B cell (primary cell): ENCODE measurements around the gene MYDGF. TPM values are rescaled to one million over a fixed set of nuclear protein-coding genes. Genes with fewer than 3 reads are reported as not detected.

Source experiments
- ATAC-seq: fragments of 200-7000 bp; cut with Tn5 transposase; one replicate; pipeline ENCODE4 v1.10.0; 2021; ENCODE audit warnings: low read depth, mild to moderate bottlenecking, moderate number of reproducible peaks, moderate library complexity
- CTCF ChIA-PET: fragments of 350-600 bp; sonication (Branson Sonifier 250); formaldehyde crosslinking; loops from one replicate; lab custom pipeline; 2021; ENCODE audit warnings: antibody characterized with exemption, inconsistent platforms; lab: Charles Lee
- POLR2A ChIA-PET: fragments of 350-600 bp; sonication (Branson Sonifier 250); formaldehyde crosslinking; loops from one replicate; lab custom pipeline; 2021; ENCODE audit warnings: antibody characterized with exemption; lab: Charles Lee
- DNase-seq: peaks from one replicate; pipeline ENCODE4 v3.0.0; 2013
- H2AFZ ChIP-seq: 2 replicates; pipeline ENCODE4 v1.6.1; 2012; ENCODE audit warnings: mild to moderate bottlenecking, low read depth, low read length; ENCODE audit not compliant: insufficient read depth, poor library complexity, severe bottlenecking
- H3K27ac ChIP-seq, 2 donors: 1 replicate in 1 of 2; 2 replicates in 1 of 2; pipeline ENCODE4 v1.5.1; 2012 to 2013; ENCODE audit warnings: low read length in 2 of 2, mild to moderate bottlenecking in 2 of 2, moderate library complexity in 1 of 2
- H3K27me3 ChIP-seq, 4 experiments: fragments of 200-600 bp in 1 of 4; sonication (generic) in 1 of 4; replicated peaks in 1 of 4; 1 replicate in 2 of 4; 2 replicates in 2 of 4; pipeline versions ENCODE4 v1.6.1 to v1.7.0; 2013 to 2016; ENCODE audit warnings: low read length in 3 of 4, mild to moderate bottlenecking in 2 of 4, mixed read lengths in 1 of 4, moderate library complexity in 1 of 4; ENCODE audit not compliant: insufficient read depth in 4 of 4, control insufficient read depth in 3 of 4; ENCODE audit errors: control extremely low read depth in 1 of 4
- H3K36me3 ChIP-seq, 2 experiments: replicated peaks in 1 of 2; 1 replicate in 1 of 2; 2 replicates in 1 of 2; pipeline versions ENCODE4 v1.6.1 to v1.7.1; 2013; ENCODE audit warnings: low read length in 1 of 2; ENCODE audit not compliant: insufficient read depth in 2 of 2, control insufficient read depth in 1 of 2; ENCODE audit errors: control extremely low read depth in 1 of 2, extremely low read depth in 1 of 2
- H3K4me1 ChIP-seq, 2 donors: fragments of 200-600 bp in 1 of 2; sonication (generic) in 1 of 2; 1 replicate in 1 of 2; 2 replicates in 1 of 2; pipeline versions ENCODE4 v1.5.1 to v1.6.1; 2013 to 2017; ENCODE audit warnings: low read length in 2 of 2; ENCODE audit not compliant: control insufficient read depth in 2 of 2, insufficient read depth in 2 of 2
- H3K4me2 ChIP-seq: replicated peaks from 2 replicates; pipeline ENCODE3; 2012; ENCODE audit warnings: mild to moderate bottlenecking, low read depth, low read length; ENCODE audit not compliant: poor library complexity, severe bottlenecking
- H3K4me3 ChIP-seq, 5 experiments: fragments of 200-600 bp in 1 of 5; sonication (generic) in 1 of 5; 1 replicate in 3 of 5; 2 replicates in 2 of 5; pipeline versions ENCODE4 v1.5.1 to v1.7.0; 2011 to 2016; ENCODE audit warnings: low read length in 4 of 5, mild to moderate bottlenecking in 4 of 5, low read depth in 2 of 5, control low read depth in 1 of 5, moderate library complexity in 1 of 5; ENCODE audit not compliant: insufficient read depth in 1 of 5; ENCODE audit errors: control extremely low read depth in 1 of 5, extremely low read depth in 1 of 5
- H3K79me2 ChIP-seq: fragments of 200-600 bp; sonication (generic); one replicate; pipeline ENCODE4 v1.6.0; 2016; ENCODE audit warnings: low read length; ENCODE audit not compliant: control insufficient read depth, insufficient read depth
- H3K9ac ChIP-seq: fragments of 200-600 bp; sonication (generic); 2 replicates; pipeline ENCODE4 v1.6.1; 2017; ENCODE audit warnings: mild to moderate bottlenecking, low read length, moderate library complexity
- H3K9me3 ChIP-seq, 3 donors: one replicate each; pipeline versions ENCODE4 v1.6.1 to v1.7.1; 2013; ENCODE audit warnings: low read length in 2 of 3; ENCODE audit not compliant: control insufficient read depth in 2 of 3, insufficient read depth in 1 of 3; ENCODE audit errors: control extremely low read depth in 1 of 3
- H4K20me1 ChIP-seq: 2 replicates; pipeline ENCODE4 v1.6.0; 2012; ENCODE audit warnings: mild to moderate bottlenecking, low read length; ENCODE audit not compliant: insufficient read depth, control insufficient read depth, poor library complexity, severe bottlenecking
- H3K27ac Mint-ChIP-seq: one replicate; pipeline ENCODE4 v1.8.0; 2021; ENCODE audit warnings: mixed read lengths
- H3K27me3 Mint-ChIP-seq: one replicate; pipeline ENCODE4 v1.8.0; 2021; ENCODE audit warnings: mixed read lengths
- H3K4me1 Mint-ChIP-seq: one replicate; pipeline ENCODE4 v1.8.0; 2021; ENCODE audit warnings: mixed read lengths
- H3K4me3 Mint-ChIP-seq: one replicate; pipeline ENCODE4 v1.8.0; 2021; ENCODE audit warnings: mixed read lengths
- H3K9me3 Mint-ChIP-seq: one replicate; pipeline ENCODE4 v1.8.0; 2022; ENCODE audit warnings: mixed read lengths; ENCODE audit not compliant: insufficient read depth
- EZH2 ChIP-seq: IDR thresholded peaks from 2 replicates; pipeline ENCODE4 v1.6.1; 2012; ENCODE audit warnings: borderline replicate concordance, low read depth, mild to moderate bottlenecking, moderate library complexity, low read length; ENCODE audit not compliant: insufficient read depth, poor library complexity, severe bottlenecking
- WGBS: methylation state at CpG from one replicate; pipeline ENCODE4 v1.1.5; 2013; ENCODE audit warnings: missing lambda C conversion rate; ENCODE audit not compliant: insufficient coverage; 5-methylcytosine and 5-hydroxymethylcytosine counted together
- intact Hi-C: fragments of 100-400 bp; cut with micrococcal nuclease; formaldehyde crosslinking; loops from one replicate; pipeline ENCODE4 v1.10.0; 2022
- polyA plus RNA-seq: library from polyadenylated mRNA; depleted of rRNA; stranded (reverse); fragments of >200 nt; gene quantifications from 2 replicates; pipeline ENCODE4 v1.2.3, GENCODE V29; 2012
- total RNA-seq, 2 donors: library from RNA; stranded (reverse); fragments of 120-200 nt in 1 of 2; gene quantifications; 1 replicate in 1 of 2; 2 replicates in 1 of 2; pipeline versions ENCODE4 v1.2.3 to v1.2.4, GENCODE V29; 2013 to 2022
- TF ChIP-seq, protein P1 (sequence below): fragments of 200-600 bp; IDR thresholded peaks from one replicate; pipeline ENCODE4 v1.8.0; 2022; ENCODE audit warnings: antibody characterized with exemption, mild to moderate bottlenecking

The MYDGF gene
- total and polyA plus RNA-seq, 2 donors (not counting 1 experiment from before 2014, with no cell fraction given), result 21.2 to 42.3 TPM

DNA sequence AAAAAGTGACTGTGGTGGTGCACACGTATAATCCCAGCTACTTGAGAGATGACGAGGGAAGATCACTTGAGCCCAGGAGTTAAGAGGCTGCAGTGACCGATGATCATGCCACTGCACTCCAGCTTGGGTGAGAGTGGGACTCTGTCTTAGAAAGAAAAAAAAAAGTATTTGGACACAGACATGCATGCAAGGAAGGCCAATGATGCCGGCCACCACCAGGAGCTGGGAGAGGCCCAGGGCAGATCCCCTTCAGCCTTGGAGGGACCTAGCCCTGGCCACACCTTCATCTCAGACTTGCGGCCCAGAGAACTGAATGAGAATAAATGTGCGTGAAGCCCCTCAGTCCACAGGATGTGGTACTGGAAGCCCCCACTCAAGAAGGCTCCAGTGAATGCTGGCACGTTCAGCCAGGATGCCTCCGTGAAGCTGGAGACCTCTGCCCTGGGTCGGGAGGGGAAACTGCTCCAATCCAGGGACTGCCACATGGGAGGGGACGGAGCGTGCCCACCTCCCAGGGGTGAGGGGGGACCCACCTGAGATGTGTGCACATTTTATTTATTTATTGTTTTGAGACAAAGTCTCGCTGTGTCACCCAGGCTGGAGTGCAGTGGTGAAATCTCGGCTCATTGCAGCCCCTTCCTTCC lies 16.2 kb downstream of the MYDGF start:
- no peak overlapping the region for H3K4me3 Mint-ChIP-seq
- H3K4me1 Mint-ChIP-seq, result peaks cover 9% of the 10 kb centered on the region
- TF ChIP-seq, protein P1, sequence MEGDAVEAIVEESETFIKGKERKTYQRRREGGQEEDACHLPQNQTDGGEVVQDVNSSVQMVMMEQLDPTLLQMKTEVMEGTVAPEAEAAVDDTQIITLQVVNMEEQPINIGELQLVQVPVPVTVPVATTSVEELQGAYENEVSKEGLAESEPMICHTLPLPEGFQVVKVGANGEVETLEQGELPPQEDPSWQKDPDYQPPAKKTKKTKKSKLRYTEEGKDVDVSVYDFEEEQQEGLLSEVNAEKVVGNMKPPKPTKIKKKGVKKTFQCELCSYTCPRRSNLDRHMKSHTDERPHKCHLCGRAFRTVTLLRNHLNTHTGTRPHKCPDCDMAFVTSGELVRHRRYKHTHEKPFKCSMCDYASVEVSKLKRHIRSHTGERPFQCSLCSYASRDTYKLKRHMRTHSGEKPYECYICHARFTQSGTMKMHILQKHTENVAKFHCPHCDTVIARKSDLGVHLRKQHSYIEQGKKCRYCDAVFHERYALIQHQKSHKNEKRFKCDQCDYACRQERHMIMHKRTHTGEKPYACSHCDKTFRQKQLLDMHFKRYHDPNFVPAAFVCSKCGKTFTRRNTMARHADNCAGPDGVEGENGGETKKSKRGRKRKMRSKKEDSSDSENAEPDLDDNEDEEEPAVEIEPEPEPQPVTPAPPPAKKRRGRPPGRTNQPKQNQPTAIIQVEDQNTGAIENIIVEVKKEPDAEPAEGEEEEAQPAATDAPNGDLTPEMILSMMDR, result no peak
- TF ChIP-seq EZH2, result no peak
- CTCF ChIA-PET, result interaction anchor here (0.6 kb wide), 1 partner anchor 126 kb away, joined by 3 read pairs; no protein-coding TSS in a partner anchor
- intact Hi-C loops, result no loop called here
- Histone ChIP-seq H3K27ac (no peak overlapping the region), H3K9me3 (no peaks in the 10 kb centered on the region), H2AFZ (no peak overlapping the region), H3K9ac (no peak overlapping the region), H4K20me1 (peaks cover 14% of the 10 kb centered on the region), H3K4me3 (no peak overlapping the region), H3K79me2 (peaks cover 18% of the 10 kb centered on the region), H3K4me1 (no peaks in the 10 kb centered on the region), H3K36me3 (peaks cover 0 to 42% of the 10 kb centered on the region in 2 experiments), H3K27me3 (no peaks in the 10 kb centered on the region), H3K4me2 (no peak overlapping the region)
- ATAC-seq, result no peak
- no peaks in the 10 kb centered on the region for H3K9me3 Mint-ChIP-seq
- DNase-seq, result no peak
- H3K27me3 Mint-ChIP-seq, result no peaks in the 10 kb centered on the region
- WGBS, result 95% methylated on average over 13 of the region's 13 CpGs
- H3K27ac Mint-ChIP-seq, result no peak overlapping the region
- POLR2A ChIA-PET, result interaction anchor here (0.7 kb wide), 2 partner anchors 10 to 137 kb away, joined by 7 to 12 read pairs; no protein-coding TSS in a partner anchor

DNA sequence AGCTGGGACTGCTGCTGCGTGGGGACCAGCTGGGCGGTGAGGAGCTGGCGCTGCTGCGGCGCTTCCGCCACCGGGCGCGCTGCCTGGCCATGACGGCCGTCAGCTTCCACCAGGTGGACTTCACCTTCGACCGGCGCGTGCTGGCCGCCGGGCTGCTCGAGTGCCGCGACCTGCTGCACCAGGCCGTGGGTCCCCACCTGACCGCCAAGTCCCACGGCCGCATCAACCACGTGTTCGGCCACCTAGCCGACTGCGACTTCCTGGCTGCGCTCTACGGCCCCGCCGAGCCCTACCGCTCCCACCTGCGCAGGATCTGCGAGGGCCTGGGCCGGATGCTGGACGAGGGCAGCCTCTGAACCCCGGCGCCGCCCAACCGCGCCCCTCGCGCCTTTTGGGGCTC lies 18.1 kb downstream of the MYDGF start:
- Histone ChIP-seq H3K9ac (no peak overlapping the region), H3K27me3 (no peaks in the 10 kb centered on the region), H3K79me2 (peaks cover 35% of the 10 kb centered on the region), H3K27ac (no peak overlapping the region), H4K20me1 (peaks cover 23% of the 10 kb centered on the region), H3K4me2 (no peak overlapping the region), H3K9me3 (no peaks in the 10 kb centered on the region), H3K4me3 (no peak overlapping the region), H3K36me3 (peaks cover 0 to 27% of the 10 kb centered on the region in 2 experiments), H2AFZ (no peak overlapping the region), H3K4me1 (peaks cover 11 to 12% of the 10 kb centered on the region in 2 donors)
- ATAC-seq, result no peak
- no peak for TF ChIP-seq EZH2
- TF ChIP-seq, protein P1, result no peak
- 95% methylated on average over 33 of the region's 44 CpGs for WGBS
- Mint-ChIP-seq H3K27me3 (no peaks in the 10 kb centered on the region), H3K4me3 (no peak overlapping the region), H3K4me1 (peaks cover 21% of the 10 kb centered on the region), H3K9me3 (no peaks in the 10 kb centered on the region), H3K27ac (no peak overlapping the region)
- DNase-seq, result no peak
- CTCF ChIA-PET, result no interaction called here
- intact Hi-C loops, result no loop called here
- POLR2A ChIA-PET, result interaction anchor here (0.7 kb wide), 1 partner anchor 23 kb away, joined by 3 read pairs; no protein-coding TSS in a partner anchor
